Peyer's patch (tissue), 4 donors: Measurements from ENCODE around the gene PKD1. TPM values are rescaled to one million over a fixed set of nuclear protein-coding genes. Genes with fewer than 3 reads are reported as not detected.

Source experiments
- DNase-seq, 3 donors: peaks; one replicate each; pipeline ENCODE4 v3.0.0-alpha.2; 2017 to 2019
- H3K27ac ChIP-seq, 4 donors: fragments of 200-600 bp; sonication (generic); one replicate each; pipeline ENCODE4 v1.5.1; 2016 to 2019
- H3K27me3 ChIP-seq, 2 donors: fragments of 200-600 bp; sonication (generic); one replicate each; pipeline ENCODE4 v1.5.1; 2019
- H3K36me3 ChIP-seq, 3 donors: fragments of 200-600 bp; sonication (generic); one replicate each; pipeline ENCODE4 v1.5.1; 2016 to 2019
- H3K4me1 ChIP-seq, 4 donors: fragments of 200-600 bp; sonication (generic); one replicate each; pipeline ENCODE4 v1.5.1; 2016 to 2019
- H3K4me3 ChIP-seq, 4 donors: fragments of 200-600 bp; sonication (generic); 1 replicate in 3 of 4; 2 replicates in 1 of 4; pipeline ENCODE4 v1.5.1; 2016 to 2019; ENCODE audit warnings: mild to moderate bottlenecking in 1 of 4
- H3K9me3 ChIP-seq, 4 donors: fragments of 200-600 bp; sonication (generic); one replicate each; pipeline ENCODE4 v1.5.1; 2016 to 2019; ENCODE audit warnings: mild to moderate bottlenecking in 1 of 4
- CTCF ChIP-seq, 6 experiments: fragments of 450-650 bp in 4 of 6; fragments of 200-600 bp in 2 of 6; sonication (generic) in 1 of 6; IDR thresholded peaks; one replicate each; pipeline ENCODE4 v1.5.1; 2017 to 2019; ENCODE audit warnings: antibody characterized with exemption in 6 of 6, mild to moderate bottlenecking in 3 of 6, moderate library complexity in 1 of 6
- POLR2A ChIP-seq, 2 donors: fragments of 450-650 bp; IDR thresholded peaks; one replicate each; pipeline ENCODE4 v1.5.1; 2017; ENCODE audit warnings: antibody characterized with exemption in 2 of 2, mild to moderate bottlenecking in 2 of 2, moderate library complexity in 2 of 2
- total RNA-seq, 4 donors: library from RNA; depleted of rRNA; stranded (reverse); fragments of >200 nt; gene quantifications; one replicate each; pipeline ENCODE4 v1.1.0, GENCODE V29; 2016

PKD1 gene
- total RNA-seq, 4 donors from 2014 or later = 64.6 to 305 (median 188) TPM

- Histone ChIP-seq H3K4me1 (peaks cover 0 to 20% (median 0%) of the 10 kb centered on the region in 4 donors), H3K4me3 (no peak overlapping the region), H3K27me3 (no peaks in the 10 kb centered on the region), H3K36me3 (peaks cover 0 to 90% (median 0%) of the 10 kb centered on the region in 3 donors), H3K27ac (no peak overlapping the region), H3K9me3 (no peaks in the 10 kb centered on the region)
- TF ChIP-seq CTCF (IDR thresholded peaks at IDR 0.05) (no peak), POLR2A (IDR thresholded peaks at IDR 0.05) (no peak)
- DNase-seq = no peak
Observed at GRCh38 chr16:2081201-2082084, 54.3 kb downstream of the PKD1 start.

- Histone ChIP-seq H3K27ac (no peak overlapping the region), H3K27me3 (no peaks in the 10 kb centered on the region), H3K4me1 (peaks cover 0 to 20% (median 0%) of the 10 kb centered on the region in 4 donors), H3K36me3 (peaks cover 0 to 87% (median 0%) of the 10 kb centered on the region in 3 donors), H3K4me3 (no peak overlapping the region), H3K9me3 (no peaks in the 10 kb centered on the region)
- TF ChIP-seq CTCF (IDR thresholded peaks at IDR 0.05) (no peak), POLR2A (IDR thresholded peaks at IDR 0.05) (no peak)
- no peak for DNase-seq
Observed at GRCh38 chr16:2079991-2080390, 55.7 kb downstream of the PKD1 start.

GRCh38 chr16:2079311-2079800 lies 56.3 kb downstream of the PKD1 start:
- Histone ChIP-seq H3K9me3 (no peaks in the 10 kb centered on the region), H3K36me3 (peaks cover 0 to 86% (median 0%) of the 10 kb centered on the region in 3 donors), H3K4me1 (peaks cover 0 to 20% (median 0%) of the 10 kb centered on the region in 4 donors), H3K4me3 (no peak overlapping the region), H3K27ac (no peak overlapping the region), H3K27me3 (no peaks in the 10 kb centered on the region)
- no peak for DNase-seq
- TF ChIP-seq CTCF (IDR thresholded peaks at IDR 0.05) = no peak
- no peak for TF ChIP-seq POLR2A (IDR thresholded peaks at IDR 0.05)

GRCh38 chr16:2078691-2079090 lies 57.0 kb downstream of the PKD1 start:
- no peak for DNase-seq

GRCh38 chr16:2078096-2078495 lies 57.6 kb downstream of the PKD1 start:
- Histone ChIP-seq H3K27me3 (no peaks in the 10 kb centered on the region), H3K9me3 (no peaks in the 10 kb centered on the region), H3K4me3 (no peak overlapping the region), H3K27ac (no peak overlapping the region), H3K4me1 (peaks cover 0 to 15% (median 0%) of the 10 kb centered on the region in 4 donors), H3K36me3 (peaks cover 0 to 86% (median 0%) of the 10 kb centered on the region in 3 donors)
- TF ChIP-seq POLR2A (IDR thresholded peaks at IDR 0.05) = no peak
- TF ChIP-seq CTCF (IDR thresholded peaks at IDR 0.05) = no peak
- DNase-seq = no peak

More at GRCh38 chr16:2078691-2079090, 57.0 kb downstream of the PKD1 start:
- H3K27ac ChIP-seq = no peak overlapping the region
- no peak overlapping the region for H3K4me3 ChIP-seq
- no peaks in the 10 kb centered on the region for H3K9me3 ChIP-seq
- no peaks in the 10 kb centered on the region for H3K27me3 ChIP-seq
- peaks cover 0 to 20% (median 0%) of the 10 kb centered on the region in 4 donors for H3K4me1 ChIP-seq
- peaks cover 0 to 86% (median 0%) of the 10 kb centered on the region in 3 donors for H3K36me3 ChIP-seq
- no peak for TF ChIP-seq POLR2A (IDR thresholded peaks at IDR 0.05)
- no peak for TF ChIP-seq CTCF (IDR thresholded peaks at IDR 0.05)
